HCT116 (cell line): ENCODE results near the gene ING1.

Experiments
- CTCF ChIP-seq, 3 experiments: fragments of 200-600 bp in 1 of 3; sonication (generic) in 1 of 3; IDR thresholded peaks in 2 of 3; conservative IDR thresholded peaks in 1 of 3; 2 replicates each; pipeline ENCODE4 v1.5.1; 2012 to 2017; ENCODE audit warnings: low read depth in 2 of 3, low read length in 2 of 3, antibody characterized with exemption in 1 of 3, borderline replicate concordance in 1 of 3, control low read depth in 1 of 3, mild to moderate bottlenecking in 1 of 3, mixed read lengths in 1 of 3, mixed run types in 1 of 3, moderate library complexity in 1 of 3; ENCODE audit not compliant: insufficient read depth in 1 of 3
- EZH2 ChIP-seq: fragments of 200-600 bp; sonication (generic); IDR thresholded peaks from 2 replicates; pipeline ENCODE4 v1.6.1; 2017; ENCODE audit warnings: antibody characterized with exemption, mixed run types
- POLR2A ChIP-seq: IDR thresholded peaks from 2 replicates; pipeline ENCODE4 v1.7.0; 2011; ENCODE audit warnings: borderline replicate concordance; ENCODE audit not compliant: insufficient read depth, insufficient read length; ENCODE audit errors: extremely low read depth
- POLR2AphosphoS5 ChIP-seq: IDR thresholded peaks from 2 replicates; pipeline ENCODE4 v1.6.1; 2011; ENCODE audit warnings: mild to moderate bottlenecking, low read depth, low read length, moderate library complexity
- RAD21 ChIP-seq: IDR thresholded peaks from 2 replicates; pipeline ENCODE4 v1.6.1; 2012; ENCODE audit warnings: low read depth, mild to moderate bottlenecking
- SRF ChIP-seq: IDR thresholded peaks from 2 replicates; pipeline ENCODE4 v1.6.1; 2012; ENCODE audit warnings: low read depth
- ZFX ChIP-seq: fragments of 450-650 bp; IDR thresholded peaks from 2 replicates; pipeline ENCODE4 v1.6.1; 2017

GRCh38 chr13:110731072-110731471 lies 17.6 kb downstream of the ING1 start:
- TF ChIP-seq POLR2A (no peak), SRF (no peak), CTCF (IDR thresholded peaks at IDR 0.05 in 2 of 3, conservative IDR thresholded peaks at IDR 0.05 in 1 of 3; ENCODE audit: borderline replicate concordance in 1 of 3, insufficient read depth in 1 of 3, low read depth in 2 of 3, low read length in 2 of 3) (no peak), ZFX (no peak), POLR2AphosphoS5 (no peak), RAD21 (no peak), EZH2 (no peak)
